IMR-90 (cell line): ENCODE data around the gene SORBS1. TPM values are rescaled to one million over a fixed set of nuclear protein-coding genes. Genes with fewer than 3 reads are reported as not detected.

ENCODE experiments used
- ATAC-seq: fragments of 200-7000 bp; cut with Tn5 transposase; 2 replicates; pipeline ENCODE4 v1.9.1; 2020; ENCODE audit warnings: low read depth, mild to moderate bottlenecking, moderate library complexity
- BruUV-seq: library from RNA; stranded (reverse); fragments of 400-500 nt; replicated peaks from 2 replicates; lab custom pipeline; 2021; lab: Mats Ljungman, UMichigan
- CTCF ChIA-PET: fragments of 300-600 bp; formaldehyde crosslinking; extraction: SDS; loops from one replicate; lab custom pipeline; 2021; ENCODE audit warnings: antibody characterized with exemption; lab: Yijun Ruan, JAX
- POLR2A ChIA-PET: fragments of 300-600 bp; sonication (Branson Sonifier 250); formaldehyde crosslinking; loops from one replicate; lab custom pipeline; 2022; ENCODE audit warnings: antibody characterized with exemption; ENCODE audit not compliant: unreplicated experiment; lab: Charles Lee
- DNase-seq: peaks from one replicate; pipeline ENCODE4 v3.0.0; 2013
- H2AFZ ChIP-seq: replicated peaks from 2 replicates; pipeline ENCODE3; 2013; ENCODE audit warnings: low read length, mild to moderate bottlenecking; ENCODE audit not compliant: poor library complexity
- H2AK5ac ChIP-seq: 2 replicates; pipeline ENCODE4 v1.6.1; 2013; ENCODE audit warnings: low read depth, low read length, inconsistent platforms
- H2AK9ac ChIP-seq: replicated peaks from 2 replicates; pipeline ENCODE3; 2013; ENCODE audit warnings: mild to moderate bottlenecking, low read depth, low read length, moderate library complexity; ENCODE audit not compliant: poor library complexity
- H2BK120ac ChIP-seq: 2 replicates; pipeline ENCODE4 v1.6.1; 2013; ENCODE audit warnings: low read depth, low read length, inconsistent platforms
- H2BK15ac ChIP-seq: 3 replicates; pipeline ENCODE4 v1.6.1; 2013; ENCODE audit warnings: low read depth, low read length, inconsistent platforms
- H2BK20ac ChIP-seq: 2 replicates; pipeline ENCODE4 v1.6.1; 2013; ENCODE audit warnings: low read depth, mild to moderate bottlenecking, inconsistent platforms, low read length, moderate library complexity
- H2BK5ac ChIP-seq: 2 replicates; pipeline ENCODE4 v1.6.1; 2013; ENCODE audit warnings: mild to moderate bottlenecking, low read depth, low read length, inconsistent platforms; ENCODE audit not compliant: poor library complexity, severe bottlenecking
- H3K14ac ChIP-seq: replicated peaks from 2 replicates; pipeline ENCODE4 v1.6.1; 2013; ENCODE audit warnings: low read depth, low read length, inconsistent platforms
- H3K18ac ChIP-seq: 2 replicates; pipeline ENCODE4 v1.6.1; 2013; ENCODE audit warnings: low read depth, low read length, control low read depth
- H3K23ac ChIP-seq: 2 replicates; pipeline ENCODE4 v1.6.1; 2013; ENCODE audit warnings: low read depth, low read length, inconsistent platforms
- H3K27ac ChIP-seq: 2 replicates; pipeline ENCODE4 v1.5.1; 2013; ENCODE audit warnings: mild to moderate bottlenecking, control low read depth, low read length; ENCODE audit not compliant: insufficient read depth
- H3K27me3 ChIP-seq: 2 replicates; pipeline ENCODE4 v1.6.1; 2013; ENCODE audit warnings: low read length; ENCODE audit not compliant: control insufficient read depth, insufficient read depth
- H3K36me3 ChIP-seq: 2 replicates; pipeline ENCODE4 v1.6.1; 2013; ENCODE audit warnings: low read length, mixed read lengths; ENCODE audit not compliant: control insufficient read depth, insufficient read depth
- H3K4ac ChIP-seq: 2 replicates; pipeline ENCODE4 v1.6.1; 2013; ENCODE audit warnings: low read depth, low read length, inconsistent platforms
- H3K4me1 ChIP-seq: 2 replicates; pipeline ENCODE4 v1.6.1; 2013; ENCODE audit warnings: low read length, mixed read lengths; ENCODE audit not compliant: control insufficient read depth, insufficient read depth
- H3K4me2 ChIP-seq: 2 replicates; pipeline ENCODE4 v1.6.1; 2013; ENCODE audit warnings: low read depth, mild to moderate bottlenecking, control low read depth, low read length, moderate library complexity
- H3K4me3 ChIP-seq: 2 replicates; pipeline ENCODE4 v1.5.1; 2013; ENCODE audit warnings: low read depth, mild to moderate bottlenecking, control low read depth, low read length, moderate library complexity; ENCODE audit not compliant: insufficient read depth
- H3K56ac ChIP-seq: 2 replicates; pipeline ENCODE4 v1.6.1; 2013; ENCODE audit warnings: low read length, inconsistent platforms; ENCODE audit not compliant: insufficient read depth; ENCODE audit errors: extremely low read depth
- H3K79me1 ChIP-seq, 2 experiments: 2 replicates each; pipeline ENCODE4 v1.6.1; 2013; ENCODE audit warnings: low read length in 2 of 2, inconsistent platforms in 1 of 2, low read depth in 1 of 2
- H3K9ac ChIP-seq: 2 replicates; pipeline ENCODE4 v1.6.1; 2013; ENCODE audit warnings: low read depth, low read length, control low read depth
- H3K9me1 ChIP-seq: 2 replicates; pipeline ENCODE4 v1.6.1; 2013; ENCODE audit warnings: low read length, inconsistent platforms; ENCODE audit not compliant: insufficient read depth
- H3K9me3 ChIP-seq: 2 replicates; pipeline ENCODE4 v1.6.1; 2013; ENCODE audit warnings: low read length; ENCODE audit not compliant: control insufficient read depth, insufficient read depth
- H4K20me1 ChIP-seq: 2 replicates; pipeline ENCODE4 v1.6.1; 2013; ENCODE audit warnings: low read length, inconsistent platforms; ENCODE audit not compliant: insufficient read depth
- H4K5ac ChIP-seq: 2 replicates; pipeline ENCODE4 v1.6.1; 2013; ENCODE audit warnings: mild to moderate bottlenecking, low read depth, low read length, control low read depth
- H4K8ac ChIP-seq, 2 experiments: 2 replicates each; pipeline ENCODE4 v1.6.1; 2013; ENCODE audit warnings: low read depth in 2 of 2, low read length in 2 of 2, control low read depth in 1 of 2, inconsistent platforms in 1 of 2
- H4K91ac ChIP-seq: 2 replicates; pipeline ENCODE4 v1.6.1; 2013; ENCODE audit warnings: low read depth, low read length, inconsistent platforms; ENCODE audit not compliant: insufficient read depth
- BHLHE40 ChIP-seq: fragments of 150-350 bp; IDR thresholded peaks from 2 replicates; pipeline ENCODE4 v1.6.1; 2016; ENCODE audit warnings: mild to moderate bottlenecking, low read depth, low read length
- CEBPB ChIP-seq: IDR thresholded peaks from 2 replicates; pipeline ENCODE4 v1.6.1; 2012; ENCODE audit warnings: low read depth, low read length, improper control_type of control experiment
- CHD1 ChIP-seq: IDR thresholded peaks from 2 replicates; pipeline ENCODE4 v1.6.1; 2012; ENCODE audit warnings: low read depth, low read length, improper control_type of control experiment
- MXI1 ChIP-seq: IDR thresholded peaks from 2 replicates; pipeline ENCODE4 v1.6.1; 2012; ENCODE audit warnings: low read depth, mild to moderate bottlenecking, low read length, moderate library complexity, borderline replicate concordance
- NFE2L2 ChIP-seq: fragments of 150-350 bp; IDR thresholded peaks from 2 replicates; pipeline ENCODE4 v1.6.1; 2016; ENCODE audit warnings: low read depth, mild to moderate bottlenecking, low read length
- POLR2A ChIP-seq: IDR thresholded peaks from 2 replicates; pipeline ENCODE4 v1.6.1; 2012; ENCODE audit warnings: mild to moderate bottlenecking, low read depth, low read length
- RCOR1 ChIP-seq: IDR thresholded peaks from 2 replicates; pipeline ENCODE4 v1.6.1; 2012; ENCODE audit warnings: mild to moderate bottlenecking, low read length, improper control_type of control experiment; ENCODE audit not compliant: insufficient replicate concordance
- SMC3 ChIP-seq: fragments of 150-350 bp; IDR thresholded peaks from 2 replicates; pipeline ENCODE4 v1.6.1; 2016; ENCODE audit warnings: low read depth, mild to moderate bottlenecking, antibody characterized with exemption, low read length, moderate library complexity
- WGBS, 2 experiments: methylation state at CpG; one replicate each; pipeline versions ENCODE4 v1.1.5 to v1.1.7; 2013; ENCODE audit warnings: missing lambda C conversion rate in 2 of 2; ENCODE audit not compliant: insufficient read length in 1 of 2; ENCODE audit errors: extremely low coverage in 2 of 2; 5-methylcytosine and 5-hydroxymethylcytosine counted together
- dilution Hi-C: fragments of 300-500 bp; cut with HindIII; formaldehyde crosslinking; loops from one replicate; pipeline ENCODE4 v1.14.3; 2018; ENCODE audit warnings: low sequenced_read_pairs; ENCODE audit not compliant: unreplicated experiment
- in situ Hi-C: fragments of 300-500 bp; cut with MboI; formaldehyde crosslinking; loops from 3 replicates; pipeline ENCODE4 v1.14.3; 2019; ENCODE audit warnings: low sequenced_read_pairs, inconsistent platforms, mixed read lengths
- intact Hi-C: fragments of 100-400 bp; cut with micrococcal nuclease; formaldehyde crosslinking; loops from 2 replicates; pipeline ENCODE4 v1.10.0; 2022
- polyA plus RNA-seq, 3 experiments: library from polyadenylated mRNA; depleted of rRNA; stranded (reverse); fragments of >200 nt; gene quantifications; 2 replicates each; pipeline ENCODE4 v1.2.3, GENCODE V29; 2012; ENCODE audit warnings: low replicate concordance in 1 of 3
- total RNA-seq: library from RNA; depleted of rRNA; stranded (reverse); fragments of >200 nt; gene quantifications from 2 replicates; pipeline ENCODE4 v1.2.3, GENCODE V29; 2012
- TF ChIP-seq, protein P1 (sequence below): fragments of 150-350 bp; IDR thresholded peaks from 2 replicates; pipeline ENCODE4 v1.6.1; 2017; ENCODE audit warnings: mild to moderate bottlenecking, antibody characterized with exemption, low read length, low read depth
- TF ChIP-seq, protein P2 (sequence below): fragments of 150-350 bp; IDR thresholded peaks from 2 replicates; pipeline ENCODE4 v1.6.1; 2016; ENCODE audit warnings: low read depth, mild to moderate bottlenecking, low read length, moderate library complexity, borderline replicate concordance
- TF ChIP-seq, protein P3 (sequence below): conservative IDR thresholded peaks from 2 replicates; pipeline ENCODE4 v1.5.1; 2012; ENCODE audit warnings: mild to moderate bottlenecking, low read depth, low read length, improper control_type of control experiment

The SORBS1 gene
- total and polyA plus RNA-seq, 2 of the 4 experiments (the other 2 are of a cell fraction), result 0.18 to 0.32 TPM

DNA sequence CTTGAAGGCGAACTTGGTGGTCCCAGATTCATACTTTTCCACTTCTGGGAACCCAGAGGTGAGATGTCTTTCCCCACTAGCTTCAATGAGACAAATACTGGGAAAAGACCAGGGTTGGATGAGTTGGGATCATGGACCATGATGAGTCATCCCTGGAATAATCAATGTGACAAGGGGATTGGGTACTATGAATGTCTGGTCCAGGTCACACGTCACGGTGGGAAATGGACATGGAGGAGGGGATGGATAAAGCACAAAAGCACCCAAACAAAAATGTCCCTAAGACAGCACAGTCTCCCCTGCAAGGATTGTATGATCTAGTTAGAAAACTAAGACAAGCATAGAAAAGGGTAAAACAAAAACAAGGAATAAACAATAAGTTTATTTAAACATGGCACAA lies 12.4 kb upstream of the SORBS1 start:
- in situ Hi-C loops (no loop called here), intact Hi-C loops (no loop called here), dilution Hi-C loops (no loop called here)
- CTCF ChIA-PET, result no interaction called here
- no peak overlapping the region for H2BK20ac ChIP-seq
- no peak overlapping the region for H2AK5ac ChIP-seq
- H2BK5ac ChIP-seq, result no peak overlapping the region
- H4K91ac ChIP-seq, result no peak overlapping the region
- H3K23ac ChIP-seq, result no peak overlapping the region
- H2AFZ ChIP-seq, result no peak overlapping the region
- H3K9me3 ChIP-seq, result no peaks in the 10 kb centered on the region
- H3K79me1 ChIP-seq, result no peaks in the 10 kb centered on the region
- no peak overlapping the region for H3K4me3 ChIP-seq
- no peaks in the 10 kb centered on the region for H4K20me1 ChIP-seq
- H4K5ac ChIP-seq, result no peak overlapping the region
- TF ChIP-seq CHD1 (no peak), NFE2L2 (no peak), POLR2A (no peak), CEBPB (no peak), RCOR1 (no peak), SMC3 (no peak), MXI1 (no peak), BHLHE40 (no peak)
- TF ChIP-seq, protein P1, sequence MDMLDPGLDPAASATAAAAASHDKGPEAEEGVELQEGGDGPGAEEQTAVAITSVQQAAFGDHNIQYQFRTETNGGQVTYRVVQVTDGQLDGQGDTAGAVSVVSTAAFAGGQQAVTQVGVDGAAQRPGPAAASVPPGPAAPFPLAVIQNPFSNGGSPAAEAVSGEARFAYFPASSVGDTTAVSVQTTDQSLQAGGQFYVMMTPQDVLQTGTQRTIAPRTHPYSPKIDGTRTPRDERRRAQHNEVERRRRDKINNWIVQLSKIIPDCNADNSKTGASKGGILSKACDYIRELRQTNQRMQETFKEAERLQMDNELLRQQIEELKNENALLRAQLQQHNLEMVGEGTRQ, result no peak
- TF ChIP-seq, protein P2, sequence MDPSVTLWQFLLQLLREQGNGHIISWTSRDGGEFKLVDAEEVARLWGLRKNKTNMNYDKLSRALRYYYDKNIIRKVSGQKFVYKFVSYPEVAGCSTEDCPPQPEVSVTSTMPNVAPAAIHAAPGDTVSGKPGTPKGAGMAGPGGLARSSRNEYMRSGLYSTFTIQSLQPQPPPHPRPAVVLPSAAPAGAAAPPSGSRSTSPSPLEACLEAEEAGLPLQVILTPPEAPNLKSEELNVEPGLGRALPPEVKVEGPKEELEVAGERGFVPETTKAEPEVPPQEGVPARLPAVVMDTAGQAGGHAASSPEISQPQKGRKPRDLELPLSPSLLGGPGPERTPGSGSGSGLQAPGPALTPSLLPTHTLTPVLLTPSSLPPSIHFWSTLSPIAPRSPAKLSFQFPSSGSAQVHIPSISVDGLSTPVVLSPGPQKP, result no peak
- TF ChIP-seq, protein P3, sequence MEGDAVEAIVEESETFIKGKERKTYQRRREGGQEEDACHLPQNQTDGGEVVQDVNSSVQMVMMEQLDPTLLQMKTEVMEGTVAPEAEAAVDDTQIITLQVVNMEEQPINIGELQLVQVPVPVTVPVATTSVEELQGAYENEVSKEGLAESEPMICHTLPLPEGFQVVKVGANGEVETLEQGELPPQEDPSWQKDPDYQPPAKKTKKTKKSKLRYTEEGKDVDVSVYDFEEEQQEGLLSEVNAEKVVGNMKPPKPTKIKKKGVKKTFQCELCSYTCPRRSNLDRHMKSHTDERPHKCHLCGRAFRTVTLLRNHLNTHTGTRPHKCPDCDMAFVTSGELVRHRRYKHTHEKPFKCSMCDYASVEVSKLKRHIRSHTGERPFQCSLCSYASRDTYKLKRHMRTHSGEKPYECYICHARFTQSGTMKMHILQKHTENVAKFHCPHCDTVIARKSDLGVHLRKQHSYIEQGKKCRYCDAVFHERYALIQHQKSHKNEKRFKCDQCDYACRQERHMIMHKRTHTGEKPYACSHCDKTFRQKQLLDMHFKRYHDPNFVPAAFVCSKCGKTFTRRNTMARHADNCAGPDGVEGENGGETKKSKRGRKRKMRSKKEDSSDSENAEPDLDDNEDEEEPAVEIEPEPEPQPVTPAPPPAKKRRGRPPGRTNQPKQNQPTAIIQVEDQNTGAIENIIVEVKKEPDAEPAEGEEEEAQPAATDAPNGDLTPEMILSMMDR, result no peak
- no peak overlapping the region for H3K18ac ChIP-seq
- BruUV-seq, result no TSS peak
- no peak overlapping the region for H3K27ac ChIP-seq
- no peak overlapping the region for H3K4me2 ChIP-seq
- H3K56ac ChIP-seq, result no peak overlapping the region
- no peak overlapping the region for H4K8ac ChIP-seq
- no CpG with 5 or more reads among the region's 3 CpGs for WGBS, 2 experiments
- H3K9me1 ChIP-seq, result no peaks in the 10 kb centered on the region
- no peak overlapping the region for H3K14ac ChIP-seq
- ATAC-seq (no peak), DNase-seq (no peak)
- H2AK9ac ChIP-seq, result no peak overlapping the region
- H2BK15ac ChIP-seq, result no peak overlapping the region
- H3K4me1 ChIP-seq, result no peaks in the 10 kb centered on the region
- peaks cover 5% of the 10 kb centered on the region for H3K27me3 ChIP-seq
- POLR2A ChIA-PET, result no interaction called here
- H2BK120ac ChIP-seq, result no peak overlapping the region
- no peak overlapping the region for H3K9ac ChIP-seq
- no peaks in the 10 kb centered on the region for H3K36me3 ChIP-seq
- H3K4ac ChIP-seq, result no peak overlapping the region
